HFF-Myc (cell line): Measurements from ENCODE around the gene SETD2.
A peak's percentile ranks its signal among the peaks of the same experiment; 100 is the strongest.

ENCODE experiments used
- DNase-seq: peaks from one replicate; pipeline ENCODE4 v3.0.0-alpha.2; 2011; ENCODE audit warnings: low read depth; ENCODE audit errors: extremely low read depth
- H3K4me3 ChIP-seq: replicated peaks from 2 replicates; pipeline ENCODE4 v1.5.1; 2011; ENCODE audit warnings: low read depth, mild to moderate bottlenecking, control low read depth, low read length
- TF ChIP-seq, protein P1 (sequence below): IDR thresholded peaks from 2 replicates; pipeline ENCODE4 v1.5.1; 2012; ENCODE audit warnings: mild to moderate bottlenecking, low read depth, low read length, control low read depth; ENCODE audit errors: missing control alignments

Gene SETD2

DNA sequence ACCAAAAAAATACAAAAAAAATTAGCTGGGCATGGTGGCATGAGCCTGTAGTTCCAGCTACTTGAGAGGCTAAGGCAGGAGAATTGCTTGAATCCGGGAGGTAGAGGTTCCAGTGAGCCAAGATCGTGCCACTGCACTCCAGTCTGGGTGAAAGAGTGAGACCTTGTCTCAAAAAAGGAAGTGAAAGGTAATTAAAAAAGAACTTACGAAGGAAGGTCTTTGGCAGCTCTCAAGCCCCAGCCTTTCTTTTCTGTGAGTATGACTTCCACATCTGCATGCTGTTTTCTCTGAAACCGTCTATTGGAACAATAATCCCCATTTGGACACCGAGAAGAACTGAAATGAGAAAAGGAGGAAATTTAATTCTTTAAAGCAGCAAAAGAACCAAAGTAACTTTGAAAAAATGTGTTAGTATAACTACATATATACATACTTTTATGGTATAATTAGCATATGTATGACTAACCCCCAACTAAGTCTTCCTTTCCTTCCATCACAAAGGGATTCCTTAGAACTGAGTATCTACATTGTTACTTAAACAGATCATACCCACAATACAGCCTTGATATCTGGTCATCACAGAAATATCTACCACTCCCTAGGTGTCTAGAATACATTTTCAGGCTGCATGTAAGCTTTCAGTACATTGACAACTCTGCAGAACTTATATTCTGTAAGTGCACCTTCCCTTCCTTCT is 50.1 kb downstream of the SETD2 start:
- DNase-seq: peak; percentile 14
- no peak overlapping the region for H3K4me3 ChIP-seq
- TF ChIP-seq, protein P1, sequence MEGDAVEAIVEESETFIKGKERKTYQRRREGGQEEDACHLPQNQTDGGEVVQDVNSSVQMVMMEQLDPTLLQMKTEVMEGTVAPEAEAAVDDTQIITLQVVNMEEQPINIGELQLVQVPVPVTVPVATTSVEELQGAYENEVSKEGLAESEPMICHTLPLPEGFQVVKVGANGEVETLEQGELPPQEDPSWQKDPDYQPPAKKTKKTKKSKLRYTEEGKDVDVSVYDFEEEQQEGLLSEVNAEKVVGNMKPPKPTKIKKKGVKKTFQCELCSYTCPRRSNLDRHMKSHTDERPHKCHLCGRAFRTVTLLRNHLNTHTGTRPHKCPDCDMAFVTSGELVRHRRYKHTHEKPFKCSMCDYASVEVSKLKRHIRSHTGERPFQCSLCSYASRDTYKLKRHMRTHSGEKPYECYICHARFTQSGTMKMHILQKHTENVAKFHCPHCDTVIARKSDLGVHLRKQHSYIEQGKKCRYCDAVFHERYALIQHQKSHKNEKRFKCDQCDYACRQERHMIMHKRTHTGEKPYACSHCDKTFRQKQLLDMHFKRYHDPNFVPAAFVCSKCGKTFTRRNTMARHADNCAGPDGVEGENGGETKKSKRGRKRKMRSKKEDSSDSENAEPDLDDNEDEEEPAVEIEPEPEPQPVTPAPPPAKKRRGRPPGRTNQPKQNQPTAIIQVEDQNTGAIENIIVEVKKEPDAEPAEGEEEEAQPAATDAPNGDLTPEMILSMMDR: no peak

- no peak for DNase-seq
- TF ChIP-seq, protein P1: no peak
- no peak overlapping the region for H3K4me3 ChIP-seq
Observed at GRCh38 chr3:47112997-47113396, 50.9 kb downstream of the SETD2 start.

DNA sequence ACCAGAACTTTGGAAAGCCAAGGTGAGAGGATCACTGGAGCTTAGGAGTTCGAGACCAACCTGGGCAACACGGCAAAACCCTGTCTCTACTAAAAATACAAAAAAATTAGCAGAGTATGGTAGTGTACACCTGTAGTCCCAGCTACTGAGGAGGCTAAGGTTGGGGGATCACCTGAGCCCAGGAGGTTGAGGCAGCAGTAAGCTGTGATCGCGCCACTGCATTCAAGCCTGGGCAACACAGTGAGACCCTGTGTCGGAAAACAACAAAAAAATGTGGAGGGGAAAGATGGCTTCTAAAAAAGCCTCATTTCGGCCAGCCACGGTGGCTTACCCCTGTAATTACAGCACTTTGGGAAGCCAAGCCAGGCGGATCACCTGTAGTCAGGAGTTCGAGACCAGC is 54.5 kb downstream of the SETD2 start:
- TF ChIP-seq, protein P1: no peak
- H3K4me3 ChIP-seq: no peak overlapping the region
- DNase-seq: no peak

GRCh38 chr3:47108546-47108945 is 55.4 kb downstream of the SETD2 start:
- no peak for DNase-seq
- no peak overlapping the region for H3K4me3 ChIP-seq
- TF ChIP-seq, protein P1: no peak

DNA sequence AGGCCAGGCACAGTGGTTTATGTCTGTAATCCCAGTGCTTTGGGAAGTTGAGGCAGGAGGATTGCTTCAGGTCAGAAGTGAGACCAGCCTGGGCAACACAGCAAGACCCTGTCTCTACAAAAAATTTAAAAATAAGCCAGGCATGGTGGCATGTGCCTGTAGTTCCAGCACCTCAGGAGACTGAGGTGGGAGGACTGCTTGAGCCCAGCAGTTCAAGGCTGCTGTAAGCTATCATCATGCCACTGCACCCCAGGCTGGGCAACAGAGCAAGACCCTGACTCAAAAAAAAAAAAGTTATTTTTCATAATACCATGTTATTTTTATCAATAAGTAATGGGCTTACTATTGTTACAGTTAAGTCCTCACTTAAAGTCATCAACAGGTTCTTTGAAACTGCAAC is 59.7 kb downstream of the SETD2 start:
- no peak for DNase-seq
- TF ChIP-seq, protein P1: no peak

DNA sequence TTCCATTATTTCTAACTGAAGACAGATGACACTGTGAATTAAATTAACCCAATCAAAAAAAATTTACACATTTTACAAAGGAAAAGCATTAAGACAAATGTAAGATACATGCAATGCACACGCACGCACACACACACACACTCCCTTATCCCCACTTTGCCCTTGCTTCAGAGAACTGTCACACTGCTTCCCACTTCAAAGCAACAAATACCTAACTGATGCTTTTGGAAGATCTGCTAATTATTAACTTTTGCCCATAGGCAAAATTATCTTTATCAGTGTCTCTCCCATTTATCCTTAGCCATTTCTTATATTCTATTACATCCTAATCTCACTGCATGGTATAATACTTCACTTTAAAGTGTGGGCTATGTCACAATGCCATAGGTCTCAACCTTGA is 60.3 kb downstream of the SETD2 start:
- no peak for DNase-seq
- TF ChIP-seq, protein P1: no peak
- H3K4me3 ChIP-seq: no peak overlapping the region

More for the DNA sequence above, 59.7 kb downstream of the SETD2 start:
- no peak overlapping the region for H3K4me3 ChIP-seq

- no peak for DNase-seq
- no peak overlapping the region for H3K4me3 ChIP-seq
- TF ChIP-seq, protein P1: no peak
Observed at GRCh38 chr3:47102081-47102600, 61.8 kb downstream of the SETD2 start.
